K562 (cell line): ENCODE measurements around the gene PTPN1. TPM values are rescaled to one million over a fixed set of nuclear protein-coding genes. Genes with fewer than 3 reads are reported as not detected.

Source experiments
- BACH1 ChIP-seq: fragments of 200-800 bp; sonication (Bioruptor generic); IDR thresholded peaks from 2 replicates; pipeline ENCODE4 v1.6.1; 2016; ENCODE audit warnings: missing genetic modification characterization, missing compliant biosample characterization
- BRD4 ChIP-seq: fragments of 200-600 bp; sonication (generic); IDR thresholded peaks from 2 replicates; pipeline ENCODE4 v1.6.1; 2017; ENCODE audit warnings: inconsistent platforms
- HDAC1 ChIP-seq, 2 experiments: fragments of 450-650 bp; IDR thresholded peaks; 2 replicates each; pipeline ENCODE4 v1.6.1; 2016 to 2017; ENCODE audit warnings: inconsistent platforms in 1 of 2, mild to moderate bottlenecking in 1 of 2, moderate library complexity in 1 of 2
- IRF1 ChIP-seq: sonication (generic); formaldehyde crosslinking; IDR thresholded peaks from 2 replicates; pipeline ENCODE4 v1.8.0; 2022; ENCODE audit warnings: missing genetic modification reagents, mild to moderate bottlenecking, borderline replicate concordance
- IRF2 ChIP-seq: sonication (generic); formaldehyde crosslinking; IDR thresholded peaks from 2 replicates; pipeline ENCODE4 v1.8.1; 2022; ENCODE audit warnings: mild to moderate bottlenecking, missing genetic modification reagents
- MYC ChIP-seq, 2 experiments: fragments of 250-450 bp in 1 of 2; sonication (Bioruptor Pico) in 1 of 2; IDR thresholded peaks; 2 replicates each; pipeline versions ENCODE4 v1.5.1 to v1.6.1; 2012 to 2021; ENCODE audit warnings: low read depth in 2 of 2, borderline replicate concordance in 1 of 2, improper control_type of control experiment in 1 of 2, low read length in 1 of 2, mild to moderate bottlenecking in 1 of 2, moderate library complexity in 1 of 2
- NCOA2 ChIP-seq, 2 experiments: fragments of 450-650 bp; IDR thresholded peaks; 2 replicates each; pipeline ENCODE4 v1.6.1; 2018; ENCODE audit warnings: mild to moderate bottlenecking in 2 of 2, moderate library complexity in 1 of 2; ENCODE audit not compliant: partially characterized antibody in 2 of 2
- NFATC3 ChIP-seq: fragments of 450-650 bp; IDR thresholded peaks from 2 replicates; pipeline ENCODE4 v1.6.1; 2017; ENCODE audit warnings: mild to moderate bottlenecking
- NFE2 ChIP-seq: IDR thresholded peaks from 2 replicates; pipeline ENCODE4 v1.6.1; 2014; ENCODE audit warnings: antibody characterized with exemption, low read depth
- NR3C1 ChIP-seq: sonication (generic); formaldehyde crosslinking; IDR thresholded peaks from 2 replicates; pipeline ENCODE4 v1.8.1; 2022; ENCODE audit warnings: missing genetic modification reagents
- NUFIP1 ChIP-seq: fragments of 450-650 bp; IDR thresholded peaks from 2 replicates; pipeline ENCODE4 v1.6.1; 2018; ENCODE audit not compliant: partially characterized antibody
- POLR2H ChIP-seq: IDR thresholded peaks from 2 replicates; pipeline ENCODE4 v1.6.1; 2016; ENCODE audit warnings: missing genetic modification characterization, low read depth, mild to moderate bottlenecking, control low read depth, missing compliant biosample characterization, moderate library complexity
- PTBP1 ChIP-seq: fragments of 200-400 bp; formaldehyde crosslinking; IDR thresholded peaks from 2 replicates; pipeline ENCODE4 v1.6.1; 2017; ENCODE audit warnings: low read depth, low read length
- SMAD2 ChIP-seq: fragments of 150-350 bp; IDR thresholded peaks from 2 replicates; pipeline ENCODE4 v1.6.1; 2014; ENCODE audit warnings: low read depth, mild to moderate bottlenecking, low read length
- THRAP3 ChIP-seq: fragments of 450-650 bp; IDR thresholded peaks from 2 replicates; pipeline ENCODE4 v1.6.1; 2016; ENCODE audit warnings: mild to moderate bottlenecking, inconsistent platforms, borderline replicate concordance
- ZBTB11 ChIP-seq, 3 experiments: fragments of 200-800 bp in 1 of 3; fragments of 250-450 bp in 1 of 3; fragments of 450-650 bp in 1 of 3; sonication (Bioruptor Pico) in 1 of 3; sonication (Bioruptor generic) in 1 of 3; formaldehyde crosslinking in 1 of 3; IDR thresholded peaks; 2 replicates each; pipeline versions ENCODE4 v1.6.1 to v1.8.0; 2016 to 2022; ENCODE audit warnings: mild to moderate bottlenecking in 2 of 3, missing genetic modification characterization in 2 of 3, missing compliant biosample characterization in 1 of 3, moderate library complexity in 1 of 3
- ZBTB49 ChIP-seq: sonication (generic); formaldehyde crosslinking; IDR thresholded peaks from 2 replicates; pipeline ENCODE4 v1.8.0; 2022; ENCODE audit warnings: missing genetic modification reagents, mild to moderate bottlenecking, borderline replicate concordance
- ZNF124 ChIP-seq: sonication (generic); formaldehyde crosslinking; IDR thresholded peaks from 2 replicates; pipeline ENCODE4 v1.8.1; 2022; ENCODE audit warnings: missing genetic modification reagents
- polyA plus RNA-seq, 8 experiments: library from polyadenylated mRNA; depleted of rRNA in 4 of 8; stranded (reverse) in 5 of 8; unstranded in 3 of 8; fragments of >200 nt; fragmentation: Nextera tagmentation in 2 of 8; fragmentation: Illumina TruSeq in 1 of 8; extraction: Ambion mirVana in 2 of 8; extraction: Trizol in 1 of 8; gene quantifications; 2 replicates each; pipeline versions ENCODE4 v1.2.1 to v1.2.3, GENCODE V29; 2011 to 2014; ENCODE audit warnings: inconsistent platforms in 1 of 8, missing spikeins in 1 of 8
- total RNA-seq, 7 experiments: library from RNA; depleted of rRNA in 6 of 7; stranded (reverse); fragments of >200 nt in 6 of 7; fragmentation: Illumina TruSeq in 2 of 7; extraction: Trizol in 2 of 7; gene quantifications; 2 replicates each; pipeline versions ENCODE4 v1.2.1 to v1.2.3, GENCODE V29; 2011 to 2021; ENCODE audit warnings: low replicate concordance in 1 of 7

PTPN1 gene
- total and polyA plus RNA-seq, 9 of the 15 experiments (the other 6 are each of a cell fraction or from before 2014, with no cell fraction given), result 11.0 to 85.3 (median 54.0) TPM

- TF ChIP-seq MYC (IDR thresholded peaks at IDR 0.05; ENCODE audit: low read depth, low read length) (peak; percentile 54), MYC (CRISPR knock-in tag; IDR thresholded peaks at IDR 0.05; ENCODE audit: borderline replicate concordance, low read depth) (0 out of 2 replicates have a peak, but pooled peaks have one; percentile 47), HDAC1 (IDR thresholded peaks at IDR 0.05) (peak in 1 of 2 experiments; percentile 88; a peak in 2 of 4 replicates), NR3C1 (CRISPR knock-in tag) (no peak; the same call in 1 of the 2 replicates), SMAD2 (no peak), POLR2H (tag) (peak; percentile 85), NFE2 (no peak), ZNF124 (CRISPR knock-in tag) (no peak), BRD4 (no peak), ZBTB11 (CRISPR knock-in tag; IDR thresholded peaks at IDR 0.05) (0 out of 6 replicates have a peak, but pooled peaks of 1 of the 3 experiments have one; percentile 11), IRF1 (no peak), BACH1 (tag) (no peak), THRAP3 (no peak), NFATC3 (no peak), PTBP1 (no peak), NUFIP1 (no peak), NCOA2 (IDR thresholded peaks at IDR 0.05; ENCODE audit: partially characterized antibody in 2 of 2) (no peak), ZBTB49 (no peak), IRF2 (CRISPR knock-in tag) (no peak)
Measured at GRCh38 chr20:50509923-50510705, at the start of gene PTPN1 (continued).
